GM12801 (cell line): ENCODE data around the gene FIS1.

Experiments
- CTCF ChIP-seq: IDR thresholded peaks from one replicate; pipeline ENCODE4 v1.5.1; 2011; ENCODE audit warnings: control low read depth; ENCODE audit not compliant: insufficient read length; ENCODE audit errors: extremely low read depth

Gene FIS1

GRCh38 chr7:101273206-101273605, 28.3 kb upstream of the FIS1 start:
- no peak for TF ChIP-seq CTCF

GRCh38 chr7:101271021-101271420, 26.1 kb upstream of the FIS1 start:
- no peak for TF ChIP-seq CTCF

- no peak for TF ChIP-seq CTCF
Measured at GRCh38 chr7:101269664-101270063, 24.8 kb upstream of the FIS1 start.

GRCh38 chr7:101265622-101266516, 21.0 kb upstream of the FIS1 start:
- TF ChIP-seq CTCF = no peak

- no peak for TF ChIP-seq CTCF
Measured at GRCh38 chr7:101258243-101258731, 13.4 kb upstream of the FIS1 start.

GRCh38 chr7:101255796-101256195, 10.9 kb upstream of the FIS1 start:
- no peak for TF ChIP-seq CTCF

- no peak for TF ChIP-seq CTCF
Measured at GRCh38 chr7:101251871-101252659, 7.2 kb upstream of the FIS1 start.
